GM12873 (cell line): ENCODE results near the gene MED15.

Experiments used
- CTCF ChIP-seq: IDR thresholded peaks from 2 replicates; pipeline ENCODE4 v1.5.1; 2012; ENCODE audit warnings: low read depth, mild to moderate bottlenecking, moderate library complexity, low read length, control low read depth; ENCODE audit not compliant: insufficient read depth; ENCODE audit errors: missing control alignments

Gene MED15

GRCh38 chr22:20511578-20512229 lies 4.3 kb downstream of the MED15 start:
- TF ChIP-seq CTCF: no peak

- no peak for TF ChIP-seq CTCF
These were observed 7.4 kb downstream of the MED15 start for GRCh38 chr22:20514658-20515406.

DNA sequence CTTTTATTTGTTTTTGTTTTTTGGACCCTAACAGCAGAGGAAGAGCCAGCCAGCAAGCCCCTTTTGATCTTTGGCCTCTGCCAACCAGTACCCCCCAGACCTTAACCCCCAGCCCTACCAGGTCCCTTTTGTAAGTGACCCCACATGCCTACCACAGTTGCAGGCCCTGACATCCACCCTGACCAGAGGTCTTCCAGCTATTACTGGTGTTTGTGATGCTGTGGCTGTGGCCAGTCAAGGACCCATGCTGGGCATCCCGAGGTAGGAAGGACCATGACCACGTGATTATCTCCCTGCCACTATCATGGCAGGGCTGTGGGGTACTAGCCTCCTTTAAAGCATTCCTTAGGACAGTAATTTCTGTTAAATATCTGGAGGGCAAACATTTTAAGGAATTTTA lies 9.0 kb downstream of the MED15 start:
- no peak for TF ChIP-seq CTCF

- no peak for TF ChIP-seq CTCF
These were observed 10.0 kb downstream of the MED15 start for GRCh38 chr22:20517422-20517821.

DNA sequence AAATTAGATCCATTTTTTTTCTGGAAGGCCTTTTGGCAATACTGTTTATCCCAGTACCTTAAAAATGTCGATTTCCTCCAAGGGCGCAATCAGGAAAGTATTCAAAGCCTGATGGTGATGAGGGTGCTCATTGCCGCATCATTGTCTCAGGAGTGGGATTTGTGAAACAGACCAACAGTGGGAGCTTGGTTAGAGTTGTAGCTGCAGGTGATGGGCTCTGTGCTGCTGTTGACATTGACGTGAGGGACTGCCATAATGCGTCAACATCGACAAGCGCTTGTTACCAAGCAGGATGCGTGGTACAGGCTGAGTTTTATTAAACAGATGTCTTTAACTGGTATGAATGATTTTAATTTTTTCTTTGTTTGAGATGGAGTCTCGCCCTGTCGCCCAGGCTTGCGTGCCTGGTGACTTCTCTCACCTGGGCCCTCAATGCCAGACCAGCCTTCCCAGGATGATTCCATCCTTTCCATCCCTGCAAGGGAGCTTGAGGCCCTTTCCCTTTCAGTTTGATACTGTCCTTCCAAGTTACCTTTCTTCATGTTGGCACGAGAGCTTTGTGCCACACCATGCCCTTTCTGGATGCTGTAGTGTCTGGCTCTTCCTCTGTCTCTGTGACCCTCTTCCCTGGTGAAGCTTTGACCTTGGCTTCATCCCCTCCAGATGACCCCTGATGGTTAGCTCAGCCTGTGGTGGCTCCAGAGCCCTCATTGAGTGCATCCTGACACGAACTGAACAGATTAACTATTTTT lies 10.6 kb downstream of the MED15 start:
- no peak for TF ChIP-seq CTCF

DNA sequence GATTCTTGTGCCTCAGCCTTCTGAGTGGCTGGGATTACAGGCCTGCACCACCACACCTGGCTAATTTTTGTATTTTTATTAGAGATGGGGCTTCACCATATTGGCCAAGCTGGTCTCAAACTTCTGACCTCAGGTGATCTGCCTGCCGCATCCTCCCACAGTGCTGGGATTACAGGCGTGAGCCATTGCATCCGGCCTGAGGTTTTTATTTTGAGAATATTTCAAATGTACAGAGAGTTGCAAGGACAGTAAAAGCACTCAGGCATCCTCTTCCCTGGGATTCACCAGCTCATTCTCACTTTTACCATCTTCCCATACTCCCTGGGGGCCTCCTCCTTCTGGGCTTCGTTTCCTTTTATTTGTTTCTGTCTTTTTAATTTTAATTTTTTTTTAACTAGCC lies 12.1 kb downstream of the MED15 start:
- TF ChIP-seq CTCF: no peak

- no peak for TF ChIP-seq CTCF
These were observed 12.7 kb downstream of the MED15 start for GRCh38 chr22:20520093-20520511.
